Neuron (in vitro differentiated cells): ENCODE results near the gene EDARADD.
A peak's percentile ranks its signal among the peaks of the same experiment; 100 is the strongest.
"Not testable (repeated sequence)": the region's sequence is repeated elsewhere in the genome, so short reads cannot be mapped to it uniquely, and the experiment has no call there.

Experiments used
- H2AFZ ChIP-seq: one replicate; pipeline ENCODE4 v1.6.1; 2013; ENCODE audit warnings: low read depth, mild to moderate bottlenecking, inconsistent platforms, low read length, moderate library complexity
- H3K27me3 ChIP-seq: one replicate; pipeline ENCODE4 v1.6.1; 2013; ENCODE audit warnings: low read length; ENCODE audit not compliant: insufficient read depth
- H3K36me3 ChIP-seq: one replicate; pipeline ENCODE4 v1.6.1; 2013; ENCODE audit warnings: low read length; ENCODE audit not compliant: insufficient read depth
- H3K4me1 ChIP-seq: one replicate; pipeline ENCODE4 v1.6.1; 2013; ENCODE audit warnings: low read length; ENCODE audit not compliant: insufficient read depth
- H3K4me3 ChIP-seq: 2 replicates; pipeline ENCODE4 v1.5.1; 2013; ENCODE audit warnings: mild to moderate bottlenecking, low read length, moderate library complexity
- H3K9me3 ChIP-seq: one replicate; pipeline ENCODE4 v1.6.1; 2013; ENCODE audit warnings: low read length

The EDARADD gene

DNA sequence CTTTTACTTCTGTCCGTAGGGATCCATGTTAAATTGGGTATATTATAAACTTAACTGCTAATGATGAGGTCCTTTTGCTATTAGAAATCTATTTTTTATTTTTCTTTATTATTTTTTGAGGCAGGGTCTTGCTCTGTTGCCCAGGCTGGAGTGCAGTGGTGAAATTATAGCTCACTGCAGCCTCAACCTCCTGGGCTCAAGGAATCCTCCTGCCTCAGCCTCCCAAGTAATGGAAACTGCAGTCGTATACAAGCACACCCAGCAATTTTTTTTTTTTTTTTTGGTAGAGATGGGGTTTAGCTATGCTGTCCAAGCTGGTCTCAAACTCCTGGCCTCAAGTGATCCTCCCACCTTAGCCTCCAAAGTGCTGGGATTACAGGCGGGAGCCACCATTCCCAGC lies 95.1 kb downstream of the EDARADD start:
- H3K36me3 ChIP-seq, H3K27me3 ChIP-seq, H3K4me3 ChIP-seq, H3K4me1 ChIP-seq, H2AFZ ChIP-seq, H3K9me3 ChIP-seq: not testable (repeated sequence)

DNA sequence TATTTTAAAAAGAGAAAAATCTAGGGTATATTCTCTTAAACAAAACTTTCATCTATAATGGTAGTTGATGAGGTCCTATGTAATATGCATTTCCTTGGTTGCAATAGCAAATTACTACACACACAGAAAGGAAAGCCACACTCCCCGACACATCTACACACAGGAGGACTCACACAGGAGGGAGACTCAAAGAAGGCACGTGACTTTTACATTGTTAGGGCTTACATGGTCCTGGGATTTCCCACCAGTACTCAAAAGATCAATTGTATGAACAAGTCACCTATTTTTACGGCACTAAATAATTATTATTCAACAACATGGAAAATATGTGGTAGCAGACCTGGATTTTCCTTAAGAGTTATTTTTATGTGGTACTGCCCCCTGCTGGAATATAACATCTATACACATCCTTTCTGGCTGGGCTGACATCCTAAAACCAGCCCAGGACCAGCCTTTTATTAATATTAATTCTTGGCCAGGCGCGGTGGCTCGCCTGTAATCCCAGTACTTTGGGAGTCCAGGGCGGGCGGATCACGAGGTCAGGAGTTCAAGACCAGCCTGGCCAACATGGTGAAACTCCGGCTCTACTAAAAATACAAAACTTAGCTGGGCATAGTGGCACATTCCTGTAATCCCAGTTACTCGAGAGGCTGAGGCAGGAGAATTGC lies 95.8 kb downstream of the EDARADD start:
- H3K4me1 ChIP-seq: no peaks in the 10 kb centered on the region
- H3K9me3 ChIP-seq: no peaks in the 10 kb centered on the region
- H2AFZ ChIP-seq: no peak overlapping the region
- no peaks in the 10 kb centered on the region for H3K36me3 ChIP-seq
- no peaks in the 10 kb centered on the region for H3K27me3 ChIP-seq
- no peak overlapping the region for H3K4me3 ChIP-seq

DNA sequence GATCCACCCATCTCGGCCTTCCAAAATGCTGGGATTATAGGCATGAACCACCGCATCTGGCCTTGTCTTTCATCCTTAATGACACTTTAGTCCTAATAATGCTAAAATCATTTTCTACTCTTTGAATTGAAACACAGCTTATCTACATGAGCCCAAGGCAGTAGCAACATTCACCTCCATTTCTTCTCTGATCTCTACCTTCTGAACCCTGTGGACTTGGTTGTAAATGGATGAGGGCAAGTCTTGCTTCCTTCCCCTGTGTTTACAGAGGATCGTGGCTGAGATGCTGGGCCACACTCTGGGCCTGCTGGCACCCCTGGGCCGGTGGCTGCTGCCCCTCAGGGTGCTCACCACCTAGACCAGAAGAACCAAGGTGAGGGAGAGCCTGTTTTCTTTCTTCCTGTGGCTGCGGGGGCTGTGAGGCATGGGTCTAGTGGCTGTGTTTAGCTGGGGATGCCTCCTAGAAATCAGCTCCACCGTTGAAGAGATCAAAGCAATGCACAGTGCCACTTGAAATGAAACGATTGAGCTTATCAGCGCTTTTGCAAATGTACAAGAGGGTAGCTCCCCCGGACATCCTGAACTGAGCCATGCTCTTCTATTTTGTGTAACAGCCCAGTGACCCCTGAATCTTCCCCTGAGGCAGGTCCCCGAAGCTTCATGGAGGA lies 97.5 kb downstream of the EDARADD start:
- H3K27me3 ChIP-seq: no peaks in the 10 kb centered on the region
- no peaks in the 10 kb centered on the region for H3K36me3 ChIP-seq
- H3K4me3 ChIP-seq: no peak overlapping the region
- H3K4me1 ChIP-seq: no peaks in the 10 kb centered on the region
- no peaks in the 10 kb centered on the region for H3K9me3 ChIP-seq
- no peak overlapping the region for H2AFZ ChIP-seq

DNA sequence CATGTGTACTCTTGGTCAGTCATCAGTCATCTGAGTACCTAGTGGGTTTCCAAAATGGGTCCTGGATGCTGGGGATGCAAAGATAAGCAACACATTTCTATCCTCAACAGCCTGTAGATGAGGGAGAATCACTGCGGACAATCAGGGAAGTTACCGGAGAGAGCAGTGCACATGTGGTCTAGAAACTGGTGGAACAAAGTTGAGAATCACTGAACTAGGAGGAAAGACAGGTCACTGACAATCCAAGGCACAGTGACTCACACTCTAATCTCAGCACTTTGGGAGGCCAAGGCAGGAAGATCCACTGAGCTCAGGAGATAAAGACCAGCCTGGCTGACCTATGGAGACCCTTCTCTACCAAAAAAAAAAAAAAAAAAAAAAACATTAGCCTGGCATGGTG lies 98.3 kb downstream of the EDARADD start:
- Histone ChIP-seq H2AFZ (no peak overlapping the region), H3K9me3 (no peaks in the 10 kb centered on the region), H3K27me3 (no peaks in the 10 kb centered on the region), H3K4me1 (no peaks in the 10 kb centered on the region), H3K36me3 (no peaks in the 10 kb centered on the region), H3K4me3 (no peak overlapping the region)

DNA sequence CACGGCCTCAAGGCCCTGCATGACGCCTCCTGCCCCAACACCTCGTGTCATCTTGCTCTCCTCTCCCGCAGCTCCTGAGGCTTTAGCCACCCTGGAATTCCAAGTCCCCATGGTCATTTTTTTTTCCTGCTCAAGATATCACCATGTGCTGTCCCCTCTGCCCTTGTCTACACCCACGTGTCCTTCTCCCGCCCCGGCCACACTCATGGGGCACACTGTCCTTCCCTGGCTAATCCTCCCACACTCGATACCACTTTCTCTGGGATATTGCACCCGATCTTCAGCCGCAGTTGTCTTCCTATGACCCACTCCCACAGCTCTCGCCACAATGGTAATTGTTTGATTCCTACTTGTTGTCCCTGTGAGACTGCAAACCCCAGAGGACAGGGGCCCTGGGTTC lies 100.0 kb downstream of the EDARADD start:
- Histone ChIP-seq H3K27me3 (no peaks in the 10 kb centered on the region), H3K4me3 (no peak overlapping the region), H3K4me1 (no peaks in the 10 kb centered on the region), H3K36me3 (no peaks in the 10 kb centered on the region), H3K9me3 (no peaks in the 10 kb centered on the region), H2AFZ (no peak overlapping the region)

DNA sequence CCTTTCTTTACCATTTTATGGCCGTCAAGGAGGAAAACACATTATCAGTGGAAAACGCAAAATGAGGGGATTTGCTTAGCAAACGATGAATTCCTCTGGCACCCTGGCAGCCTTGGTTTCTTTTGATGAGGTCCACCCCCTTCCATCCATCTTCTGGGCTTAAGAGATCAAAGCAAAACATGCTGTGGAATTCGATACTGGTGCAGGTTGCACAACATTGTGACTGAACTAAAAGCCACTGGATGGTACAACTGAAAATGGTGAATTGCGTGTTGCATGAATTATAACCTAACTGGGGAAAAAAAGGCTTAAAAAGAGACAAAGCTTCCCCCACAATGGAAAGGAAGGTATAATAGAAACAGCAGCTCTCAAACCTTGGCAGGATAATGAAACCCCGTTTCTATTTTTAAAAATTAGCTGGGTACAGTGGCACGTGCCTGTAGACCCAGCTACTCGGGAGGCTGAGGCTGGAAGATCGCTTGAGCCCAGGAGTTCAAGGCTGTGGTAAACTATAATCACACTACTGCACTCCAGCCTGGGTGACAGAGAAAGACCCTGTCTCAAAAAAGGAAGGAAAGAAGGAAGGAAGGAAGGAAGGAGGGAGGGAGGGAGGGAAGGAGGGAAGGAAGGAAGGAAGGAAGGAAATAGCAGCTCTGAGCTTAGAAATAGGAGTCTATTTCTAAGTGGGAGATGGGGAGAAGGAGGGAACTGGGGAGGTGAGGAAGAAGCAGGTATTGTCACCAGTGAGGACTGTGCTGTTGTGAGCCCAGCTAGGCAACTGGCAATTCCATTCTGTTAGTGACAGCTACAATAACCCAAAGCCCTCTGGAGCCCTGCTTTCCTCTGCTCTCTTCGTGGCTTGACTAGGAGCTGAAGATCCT lies 100.7 kb downstream of the EDARADD start:
- H3K4me3 ChIP-seq: no peak overlapping the region

DNA sequence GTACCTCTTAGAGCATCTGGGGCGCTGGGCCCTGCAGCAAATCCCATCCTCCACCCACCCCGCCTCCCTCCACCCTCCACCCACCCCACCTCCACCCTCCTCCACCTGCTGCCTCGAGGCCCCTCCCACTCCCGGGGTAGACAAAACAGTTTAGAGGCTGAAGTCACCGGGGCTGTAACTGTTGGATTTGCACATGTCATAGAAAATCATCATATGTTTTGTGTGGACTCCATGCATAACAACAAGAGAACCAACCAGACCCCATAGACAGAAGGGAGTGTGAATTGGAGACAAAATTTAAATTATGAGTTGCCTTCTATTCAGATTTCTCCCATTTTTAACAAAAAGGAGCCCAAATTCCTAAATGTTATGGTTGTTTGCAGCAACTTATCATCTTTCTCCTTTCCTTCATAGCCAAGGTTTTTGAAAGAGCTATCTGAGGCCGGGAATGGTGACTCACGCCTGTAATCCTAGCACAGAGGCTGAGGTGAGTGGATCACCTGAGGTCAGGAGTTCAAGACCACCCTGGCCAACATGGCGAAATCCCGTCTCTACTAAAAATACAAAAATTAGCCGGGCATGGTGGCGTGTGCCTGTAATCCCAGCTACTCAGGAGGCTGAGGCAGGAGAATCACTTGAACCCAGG lies 101.5 kb downstream of the EDARADD start:
- Histone ChIP-seq H3K4me3 (no peak overlapping the region), H3K9me3 (no peaks in the 10 kb centered on the region), H3K27me3 (no peaks in the 10 kb centered on the region), H3K4me1 (no peaks in the 10 kb centered on the region), H3K36me3 (no peaks in the 10 kb centered on the region), H2AFZ (no peak overlapping the region)

More for the DNA sequence above, 100.7 kb downstream of the EDARADD start:
- Histone ChIP-seq H3K27me3 (no peaks in the 10 kb centered on the region), H3K36me3 (no peaks in the 10 kb centered on the region), H2AFZ (no peak overlapping the region), H3K4me1 (no peaks in the 10 kb centered on the region), H3K9me3 (no peaks in the 10 kb centered on the region)

DNA sequence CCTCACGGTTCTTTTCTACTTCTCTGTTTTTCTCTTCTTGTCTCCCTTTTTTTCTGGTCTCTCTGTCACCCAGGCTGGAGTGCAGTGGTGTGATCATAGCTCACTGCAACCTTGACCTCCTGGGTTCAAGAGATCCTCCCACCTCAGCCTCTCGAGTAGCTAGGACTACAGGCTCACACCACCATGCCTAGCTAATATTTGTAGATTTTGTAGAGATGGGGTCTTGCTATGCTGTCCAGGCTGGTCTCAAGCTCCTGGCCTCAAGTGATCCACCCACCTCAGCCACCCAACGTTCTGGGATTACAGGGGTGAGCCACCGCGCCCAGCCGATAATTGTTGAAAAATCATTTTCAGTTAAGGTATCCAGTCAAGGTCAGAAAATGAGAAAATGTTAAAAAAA lies 103.8 kb downstream of the EDARADD start:
- Histone ChIP-seq H3K9me3 (no peaks in the 10 kb centered on the region), H2AFZ (no peak overlapping the region), H3K4me3 (no peak overlapping the region)

DNA sequence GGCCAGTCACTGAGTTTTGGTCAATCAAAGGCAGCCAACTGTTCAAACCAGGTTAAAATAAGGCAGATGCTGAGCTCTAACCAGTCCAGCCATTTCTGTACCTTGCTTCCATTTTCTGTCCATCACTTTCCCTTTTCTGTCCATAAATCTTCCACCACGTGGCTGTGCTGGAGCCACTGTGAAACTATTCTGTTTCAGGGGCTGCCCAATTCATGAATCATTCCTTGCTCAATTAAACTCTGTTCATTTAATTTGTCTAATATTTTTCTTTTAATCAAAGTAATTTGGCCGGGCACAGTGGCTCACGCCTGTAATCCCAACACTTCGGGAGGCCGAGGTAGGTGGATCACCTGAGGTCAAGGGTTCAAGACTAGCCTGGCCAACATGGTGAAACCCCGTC lies 107.0 kb downstream of the EDARADD start:
- H3K9me3 ChIP-seq: no peaks in the 10 kb centered on the region
- no peaks in the 10 kb centered on the region for H3K27me3 ChIP-seq
- no peak overlapping the region for H2AFZ ChIP-seq
- H3K4me3 ChIP-seq: no peak overlapping the region
- no peaks in the 10 kb centered on the region for H3K36me3 ChIP-seq
- peaks cover 2% of the 10 kb centered on the region for H3K4me1 ChIP-seq

More for the DNA sequence above, 103.8 kb downstream of the EDARADD start:
- H3K27me3 ChIP-seq: no peaks in the 10 kb centered on the region
- peaks cover 2% of the 10 kb centered on the region for H3K4me1 ChIP-seq
- H3K36me3 ChIP-seq: no peaks in the 10 kb centered on the region

DNA sequence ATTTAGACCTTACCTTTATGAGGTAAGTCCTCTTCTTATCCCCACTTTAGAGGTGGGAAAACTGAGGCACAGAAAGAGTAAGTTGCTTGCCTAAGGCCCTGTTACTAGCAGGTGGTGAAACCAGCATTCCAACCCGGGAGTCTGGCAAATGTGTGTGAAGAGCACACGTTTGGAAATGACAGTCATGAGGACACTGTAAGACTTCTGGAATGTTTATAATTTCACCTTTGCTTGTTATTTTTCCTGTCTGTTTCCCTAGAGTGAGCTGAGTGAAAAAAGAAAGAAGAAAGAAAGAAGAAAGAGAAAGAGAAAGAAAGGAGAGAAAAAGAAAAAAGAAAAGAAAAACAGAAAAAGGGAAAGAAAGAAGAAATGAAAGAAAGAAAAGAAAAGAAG lies 108.5 kb downstream of the EDARADD start:
- Histone ChIP-seq H3K9me3 (no peaks in the 10 kb centered on the region), H3K4me1 (peaks cover 2% of the 10 kb centered on the region), H3K36me3 (no peaks in the 10 kb centered on the region), H3K4me3 (no peak overlapping the region), H2AFZ (peak overlapping the region; percentile 17), H3K27me3 (no peaks in the 10 kb centered on the region)

DNA sequence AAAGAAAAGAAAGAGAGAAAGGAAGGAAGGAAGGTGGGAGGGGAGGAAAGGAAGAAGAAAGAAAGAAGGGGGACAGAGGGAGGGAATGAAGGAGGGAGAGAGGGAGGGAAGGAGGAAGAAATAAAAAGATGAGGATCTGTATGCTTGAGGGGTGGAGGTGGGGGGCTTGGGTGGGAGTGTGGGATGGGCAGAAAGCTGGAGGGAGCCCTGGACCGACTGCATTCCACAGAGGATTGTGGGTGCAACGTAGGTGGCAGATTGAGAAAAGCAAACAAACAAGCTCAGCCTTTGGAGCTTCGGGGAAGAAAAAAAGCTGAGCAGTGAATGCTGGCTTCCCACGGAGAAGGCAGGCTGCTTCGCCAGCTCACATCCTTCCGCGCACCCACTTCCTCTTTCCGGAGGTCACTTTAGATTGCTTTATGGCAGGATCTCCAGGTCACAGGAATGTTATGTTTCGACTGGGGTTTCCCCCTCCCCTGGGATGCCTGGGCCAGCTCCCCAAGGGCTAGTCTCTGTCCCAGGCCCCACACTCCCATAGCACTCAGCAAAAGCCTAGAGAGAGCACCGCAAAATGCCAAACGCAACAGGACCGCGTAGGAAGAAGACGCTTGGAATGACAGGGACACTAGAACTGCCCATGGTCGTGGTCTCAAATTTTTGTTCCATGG lies 109.0 kb downstream of the EDARADD start:
- Histone ChIP-seq H2AFZ (peak overlapping the region; percentile 17), H3K4me1 (peaks cover 2% of the 10 kb centered on the region), H3K9me3 (no peaks in the 10 kb centered on the region), H3K36me3 (no peaks in the 10 kb centered on the region), H3K4me3 (peak overlapping the region; percentile 8), H3K27me3 (no peaks in the 10 kb centered on the region)

DNA sequence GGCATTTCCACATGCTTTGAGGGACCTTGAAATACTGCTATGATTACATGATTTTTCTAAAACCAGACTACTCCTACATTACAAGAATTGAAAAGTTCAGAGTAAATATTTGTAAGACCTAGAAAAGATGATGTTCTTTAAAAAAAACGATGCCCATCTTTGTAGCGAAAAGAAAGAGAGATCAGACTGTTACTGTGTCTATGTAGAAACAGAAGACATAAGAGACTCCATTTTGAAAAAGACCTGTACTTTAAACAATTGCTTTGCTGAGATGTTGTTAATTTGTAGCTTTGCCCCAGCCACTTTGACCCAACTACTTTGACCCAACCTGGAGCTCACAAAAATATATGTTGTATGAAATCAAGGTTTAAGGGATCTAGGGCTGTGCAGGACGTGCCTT lies 110.3 kb downstream of the EDARADD start:
- H3K4me1 ChIP-seq, H3K4me3 ChIP-seq, H3K27me3 ChIP-seq, H3K36me3 ChIP-seq, H3K9me3 ChIP-seq: not testable (repeated sequence)
- peak overlapping the region; percentile 26 for H2AFZ ChIP-seq
